Activated T-cell treated with anti-CD3 and anti-CD28 coated beads, Interleukin-2, amount 50 U/mL, for 72 hours (primary cell): ENCODE results near the gene SLC4A2. TPM values are rescaled to one million over a fixed set of nuclear protein-coding genes. Genes with fewer than 3 reads are reported as not detected.

Experiments
- ATAC-seq, 2 donors: fragments of 150-1000 bp; cut with Tn5 transposase; replicated peaks in 1 of 2; 2 replicates each; pipeline ENCODE4 v1.10.0; 2021; ENCODE audit warnings: moderate library complexity in 2 of 2, mild to moderate bottlenecking in 1 of 2
- DNase-seq, 2 donors: peaks; one replicate each; pipeline ENCODE4 v3.0.0; 2021 to 2022; ENCODE audit warnings: mixed read lengths in 1 of 2
- H3K27ac Mint-ChIP-seq: one replicate; pipeline ENCODE4 v1.8.0; 2022; ENCODE audit warnings: mild to moderate bottlenecking, moderate library complexity, mixed read lengths
- H3K27me3 Mint-ChIP-seq: one replicate; pipeline ENCODE4 v1.8.0; 2022; ENCODE audit warnings: low read depth, mixed read lengths
- H3K36me3 Mint-ChIP-seq, 2 donors: one replicate each; pipeline ENCODE4 v1.8.0; 2022; ENCODE audit warnings: mixed read lengths in 2 of 2, mild to moderate bottlenecking in 1 of 2; ENCODE audit not compliant: insufficient read depth in 2 of 2
- H3K4me1 Mint-ChIP-seq: one replicate; pipeline ENCODE4 v1.8.0; 2022; ENCODE audit warnings: low read depth, mixed read lengths
- H3K4me3 Mint-ChIP-seq, 2 donors: one replicate each; pipeline ENCODE4 v1.8.0; 2022; ENCODE audit warnings: mild to moderate bottlenecking in 2 of 2, mixed read lengths in 2 of 2, moderate library complexity in 2 of 2
- H3K9me3 Mint-ChIP-seq, 2 donors: one replicate each; pipeline ENCODE4 v1.8.0; 2022; ENCODE audit warnings: mixed read lengths in 2 of 2
- total RNA-seq, 2 donors: library from RNA; stranded (reverse); gene quantifications; one replicate each; pipeline ENCODE4 v1.2.3, GENCODE V29; 2022

The SLC4A2 gene
- total RNA-seq, 2 donors from 2014 or later = 73.7 to 75.6 TPM

DNA sequence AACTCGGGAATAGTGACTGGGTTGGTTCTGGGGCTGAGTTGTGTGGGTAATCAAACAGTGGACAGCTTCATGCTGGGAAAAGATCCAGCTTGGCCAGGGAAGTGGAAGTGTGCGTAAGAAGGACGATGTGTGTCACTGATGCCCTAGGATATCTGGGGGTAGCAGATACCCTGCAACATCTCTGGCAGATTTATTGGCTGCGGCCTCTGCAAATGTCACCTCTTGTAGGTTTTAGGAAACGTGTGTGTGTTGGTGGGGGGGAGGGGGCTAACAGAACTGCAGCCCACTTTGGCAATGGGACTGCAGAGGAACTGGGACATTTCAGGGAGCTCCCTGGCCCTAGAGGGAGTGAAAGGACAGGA lies 25.9 kb downstream of the SLC4A2 start:
- no peak for DNase-seq
- peak overlapping the region; percentile 72 to 93 for H3K4me3 Mint-ChIP-seq
- H3K27me3 Mint-ChIP-seq = peaks cover 15% of the 10 kb centered on the region
- no peak overlapping the region for H3K27ac Mint-ChIP-seq
- peaks cover 0 to 3% of the 10 kb centered on the region in 2 donors for H3K36me3 Mint-ChIP-seq
- ATAC-seq = no peak
- peaks cover 43% of the 10 kb centered on the region for H3K4me1 Mint-ChIP-seq
- no peaks in the 10 kb centered on the region for H3K9me3 Mint-ChIP-seq

DNA sequence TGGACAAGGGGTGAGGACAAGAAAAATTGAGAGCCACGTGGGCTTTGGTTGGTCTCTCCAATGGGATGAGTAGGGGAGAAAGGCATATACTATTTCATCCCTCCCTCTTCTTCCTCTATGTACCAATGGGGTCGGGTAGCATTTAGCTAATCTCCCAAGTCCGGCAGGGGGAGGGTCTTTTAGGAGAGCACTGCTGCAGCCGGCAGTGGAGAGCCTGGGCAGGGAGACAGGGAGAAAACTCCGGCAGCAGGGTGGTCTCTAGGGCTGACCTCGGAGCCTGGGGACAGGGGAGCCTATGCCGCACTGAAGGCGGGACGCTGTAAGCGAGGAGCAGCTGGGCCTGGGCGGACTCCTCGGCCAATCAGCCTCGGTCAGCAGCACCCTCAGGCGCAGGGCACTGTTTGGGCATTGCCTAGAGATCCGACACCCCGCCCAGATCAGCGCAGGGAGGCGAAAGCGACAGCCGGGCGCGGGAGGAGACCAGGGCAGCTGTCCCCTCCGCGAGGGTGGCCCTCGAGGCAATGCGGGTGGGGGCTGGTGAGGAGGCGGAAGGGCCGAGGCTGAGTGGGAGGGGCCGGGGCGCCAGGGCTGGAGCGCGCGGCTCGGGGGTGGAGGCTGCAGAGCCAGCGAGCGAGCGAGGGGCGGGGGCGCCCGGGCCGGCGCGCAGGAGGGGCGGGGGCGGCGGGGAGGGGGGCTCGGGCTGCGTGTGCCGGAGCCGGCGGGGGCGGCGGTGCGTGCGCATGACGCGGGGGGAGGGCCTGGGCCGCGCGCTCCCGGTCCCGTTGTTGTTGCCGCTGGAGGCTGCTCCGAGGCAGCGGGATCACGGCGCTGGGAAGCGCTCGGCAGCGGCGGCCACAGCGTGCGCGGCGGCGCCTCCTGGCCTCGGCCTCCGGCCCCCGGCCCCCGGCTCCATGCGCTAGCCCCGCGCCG lies 26.6 kb downstream of the SLC4A2 start, which contains the start of gene AGAP3:
Gene AGAP3, plus strand, starts transcription at position 785 of the 930 bp plus-strand sequence. CDS start 267 bp downstream, outside the sequence.
- peaks cover 43% of the 10 kb centered on the region for H3K4me1 Mint-ChIP-seq
- H3K27me3 Mint-ChIP-seq = peaks cover 15% of the 10 kb centered on the region
- no peaks in the 10 kb centered on the region for H3K9me3 Mint-ChIP-seq
- DNase-seq = peak; percentile 66
- no peak within 1 kb of the TSS for H3K27ac Mint-ChIP-seq
- ATAC-seq = peak; percentile 22 to 43
- peak within 1 kb of the TSS; percentile 87 to 93 for H3K4me3 Mint-ChIP-seq
- peaks cover 0 to 3% of the 10 kb centered on the region in 2 donors for H3K36me3 Mint-ChIP-seq

DNA sequence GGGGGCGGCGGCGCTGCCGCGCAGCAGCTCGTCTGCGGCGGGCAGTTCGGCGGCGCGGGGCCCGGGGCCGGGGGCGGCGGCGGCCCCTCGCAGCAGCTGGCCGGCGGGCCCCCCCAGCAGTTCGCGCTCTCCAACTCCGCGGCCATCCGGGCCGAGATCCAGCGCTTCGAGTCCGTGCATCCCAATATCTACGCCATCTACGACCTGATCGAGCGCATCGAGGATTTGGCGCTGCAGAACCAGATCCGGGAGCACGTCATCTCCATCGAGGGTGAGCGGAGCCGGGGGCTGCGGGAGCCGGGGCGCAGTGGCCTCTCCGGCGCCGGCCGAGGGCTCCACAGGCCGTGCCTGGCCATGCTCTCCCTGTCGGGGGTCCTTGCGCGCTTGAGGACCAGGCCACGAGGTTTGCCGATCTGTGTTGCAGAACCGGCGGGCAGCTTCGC lies 27.4 kb downstream of the SLC4A2 start:
- H3K4me1 Mint-ChIP-seq = peaks cover 42% of the 10 kb centered on the region
- peak overlapping the region; percentile 87 to 88 for H3K4me3 Mint-ChIP-seq
- H3K9me3 Mint-ChIP-seq = no peaks in the 10 kb centered on the region
- H3K27me3 Mint-ChIP-seq = peaks cover 15% of the 10 kb centered on the region
- peak; percentile 8 to 23 for ATAC-seq
- no peak overlapping the region for H3K27ac Mint-ChIP-seq
- peaks cover 0 to 3% of the 10 kb centered on the region in 2 donors for H3K36me3 Mint-ChIP-seq
- peak; percentile 44 to 48 for DNase-seq

DNA sequence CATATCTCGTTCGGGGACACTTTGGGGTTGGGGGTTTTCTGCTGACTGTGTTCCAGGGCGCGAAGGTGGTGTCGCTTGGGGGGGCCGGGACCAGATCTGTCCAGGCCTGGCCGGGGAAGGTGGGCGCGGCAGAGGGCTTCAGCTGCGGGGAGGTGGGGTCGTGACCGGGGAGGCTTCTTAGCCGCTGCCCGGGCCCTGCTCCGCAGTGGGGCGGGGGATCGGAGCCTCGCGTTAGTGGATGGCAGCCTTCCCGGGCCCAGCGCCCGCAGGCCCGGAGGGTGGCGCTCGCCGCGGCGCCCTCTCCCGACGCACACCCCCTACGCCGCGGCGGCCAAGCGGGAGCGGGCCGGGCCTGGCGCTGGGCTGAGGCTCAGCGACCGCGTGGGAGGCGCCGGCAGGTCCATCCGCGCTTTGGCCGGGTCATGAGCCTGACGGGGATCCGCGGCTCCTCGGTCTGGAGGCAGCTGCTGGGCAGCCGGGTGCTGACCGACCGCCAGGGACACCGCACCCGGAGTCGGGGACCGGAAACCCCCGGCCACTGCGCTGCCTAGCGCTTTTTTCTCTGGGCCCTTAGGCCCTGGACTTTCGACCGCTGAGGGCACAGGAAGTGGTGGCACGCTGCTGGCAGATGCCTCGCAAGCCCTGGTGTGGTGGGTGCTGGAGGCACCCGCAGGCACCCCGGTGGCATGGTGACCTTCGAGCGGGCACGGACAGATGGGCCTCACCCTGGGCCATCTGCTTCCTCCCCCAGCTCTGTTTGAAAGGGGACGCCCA lies 28.0 kb downstream of the SLC4A2 start:
- H3K4me1 Mint-ChIP-seq = peaks cover 36% of the 10 kb centered on the region
- DNase-seq (peak; percentile 49 to 61), ATAC-seq (peak; percentile 36 to 44)
- H3K9me3 Mint-ChIP-seq = no peaks in the 10 kb centered on the region
- H3K4me3 Mint-ChIP-seq = peak overlapping the region; percentile 87 to 88
- H3K36me3 Mint-ChIP-seq = peaks cover 0 to 3% of the 10 kb centered on the region in 2 donors
- H3K27me3 Mint-ChIP-seq = peaks cover 15% of the 10 kb centered on the region
- H3K27ac Mint-ChIP-seq = no peak overlapping the region

DNA sequence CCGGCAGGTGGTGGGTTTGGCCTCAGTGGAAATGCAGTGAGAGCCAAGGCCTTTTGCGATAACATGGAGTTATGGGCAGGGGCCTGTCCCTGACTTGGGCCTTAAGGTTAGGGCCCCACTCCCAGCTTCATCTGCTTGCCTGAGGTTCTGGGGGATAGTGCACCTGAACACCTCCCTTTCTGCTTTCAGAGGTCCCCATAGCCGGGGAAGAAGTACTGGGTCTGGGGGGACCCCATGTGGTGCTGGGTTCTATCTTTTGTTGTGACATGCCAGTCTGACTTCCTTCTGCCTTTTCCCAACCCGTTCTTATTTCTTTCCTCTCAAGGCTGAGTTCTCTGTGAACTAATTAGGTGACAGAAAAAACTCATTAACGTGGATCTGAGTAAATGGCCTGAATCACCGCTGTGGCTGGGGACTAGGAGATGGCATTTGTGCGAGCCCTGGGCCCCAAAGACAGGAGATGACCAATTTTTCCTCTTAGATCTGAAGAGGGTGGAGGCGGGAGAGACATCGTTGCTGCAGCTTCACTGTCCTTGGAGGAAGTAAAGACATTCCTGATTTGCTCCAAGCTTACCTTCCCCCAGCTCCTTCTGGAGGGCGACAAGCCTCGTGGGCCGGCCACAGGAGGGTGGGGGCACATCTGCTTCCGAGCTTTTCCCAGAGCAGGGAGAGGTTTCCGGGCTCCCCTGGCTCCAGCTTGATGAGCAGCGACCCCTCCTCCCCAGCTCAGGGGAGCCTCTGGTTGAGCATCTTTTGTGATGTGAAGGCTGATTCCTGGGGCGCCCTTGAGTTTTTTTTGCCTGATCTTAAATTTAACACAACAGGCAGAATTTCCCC lies 28.8 kb downstream of the SLC4A2 start:
- DNase-seq (no peak), ATAC-seq (no peak)
- no peaks in the 10 kb centered on the region for H3K9me3 Mint-ChIP-seq
- peak overlapping the region; percentile 87 to 88 for H3K4me3 Mint-ChIP-seq
- H3K4me1 Mint-ChIP-seq = peaks cover 30% of the 10 kb centered on the region
- H3K27me3 Mint-ChIP-seq = peaks cover 15% of the 10 kb centered on the region
- peaks cover 0 to 3% of the 10 kb centered on the region in 2 donors for H3K36me3 Mint-ChIP-seq
- peak overlapping the region; percentile 19 for H3K27ac Mint-ChIP-seq

DNA sequence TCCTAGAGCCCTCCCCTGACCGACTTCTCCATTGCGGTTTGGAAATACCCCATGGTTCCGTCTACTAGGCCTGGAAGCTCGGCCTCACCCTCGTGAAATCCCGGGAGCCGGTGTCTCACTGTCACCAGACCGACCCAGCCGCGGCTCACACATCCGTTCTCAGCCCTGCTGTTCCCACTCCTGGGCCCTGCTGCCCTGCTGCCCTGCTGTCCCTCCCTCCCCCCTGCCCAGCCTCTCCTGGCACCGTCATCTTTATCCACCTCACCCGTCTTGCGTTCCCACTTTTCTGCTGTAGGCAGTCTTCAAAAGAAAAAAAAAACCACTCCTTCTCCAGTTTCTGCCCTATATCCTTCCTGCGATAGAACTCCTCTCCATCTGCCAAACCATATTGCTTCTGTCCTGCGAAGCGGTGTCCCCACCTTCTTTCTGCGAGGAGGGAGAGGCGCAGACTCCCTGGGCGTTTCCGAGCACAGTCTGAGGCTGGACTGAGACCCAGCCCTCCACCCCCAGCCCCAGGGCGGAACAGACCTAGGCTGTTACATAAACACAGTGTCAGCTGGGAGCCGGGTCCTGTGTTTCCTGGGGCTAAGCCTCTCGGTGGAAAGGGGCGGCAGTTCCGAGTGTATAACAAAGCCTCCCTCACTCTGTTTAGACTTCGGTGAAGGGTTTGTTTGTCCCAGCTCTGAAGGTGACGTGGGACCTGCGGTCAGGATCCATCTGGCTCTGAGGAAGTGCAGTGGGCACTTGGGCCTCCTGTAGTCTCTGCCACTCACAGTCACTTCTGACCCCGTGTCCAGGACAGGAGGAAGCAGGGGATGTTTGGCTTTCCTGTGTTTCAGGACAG lies 29.7 kb downstream of the SLC4A2 start:
- Mint-ChIP-seq H3K27ac (no peak overlapping the region), H3K9me3 (no peaks in the 10 kb centered on the region), H3K27me3 (peaks cover 15% of the 10 kb centered on the region), H3K36me3 (peaks cover 0 to 3% of the 10 kb centered on the region in 2 donors), H3K4me3 (peak overlapping the region; percentile 70 to 88), H3K4me1 (peaks cover 30% of the 10 kb centered on the region)
- DNase-seq (no peak), ATAC-seq (no peak)

DNA sequence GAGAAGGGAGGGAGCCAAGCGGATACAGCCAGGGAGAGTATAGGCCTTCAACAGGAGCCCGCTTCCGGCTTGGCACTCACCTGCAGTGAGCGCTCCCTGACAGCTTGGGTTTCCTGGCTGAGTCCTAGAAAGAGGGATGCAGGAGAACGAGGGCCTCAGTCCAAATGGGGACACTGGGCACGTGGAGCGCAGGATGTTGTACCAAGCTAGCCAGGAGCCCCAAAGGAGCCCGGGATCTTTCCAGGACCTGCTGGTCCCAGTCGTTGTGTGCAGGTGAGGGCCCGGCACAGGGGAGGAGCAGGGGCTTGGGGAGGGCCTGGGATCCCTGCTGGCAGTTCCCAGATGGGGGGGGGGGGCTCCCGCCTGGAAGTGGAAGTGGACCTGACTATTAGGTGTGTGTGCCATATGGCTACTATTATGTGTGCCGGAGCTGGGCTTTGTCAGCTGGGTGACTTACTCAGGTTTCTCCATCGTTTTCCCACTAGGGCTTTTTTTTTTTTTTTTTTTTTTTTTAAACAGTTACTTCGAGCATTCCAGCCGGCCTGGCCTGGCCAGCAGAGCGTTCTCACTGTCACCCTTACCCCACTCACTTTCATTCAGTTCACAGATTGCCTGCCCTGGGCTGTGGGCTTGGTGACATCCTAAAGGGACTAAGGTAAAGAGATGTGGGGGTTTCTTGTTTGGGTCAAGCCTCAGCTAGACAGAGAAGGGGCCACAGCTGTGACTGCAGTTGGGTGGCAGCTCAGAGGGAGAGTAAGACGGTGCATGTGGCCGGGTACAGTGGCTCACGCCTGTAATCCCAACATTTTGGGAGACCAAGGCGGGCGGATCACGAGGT lies 30.7 kb downstream of the SLC4A2 start:
- Mint-ChIP-seq H3K9me3 (no peaks in the 10 kb centered on the region), H3K36me3 (peaks cover 0 to 3% of the 10 kb centered on the region in 2 donors), H3K27ac (peak overlapping the region; percentile 63), H3K4me3 (no peak overlapping the region), H3K4me1 (peaks cover 28% of the 10 kb centered on the region), H3K27me3 (peaks cover 8% of the 10 kb centered on the region)
- DNase-seq (no peak), ATAC-seq (no peak)

DNA sequence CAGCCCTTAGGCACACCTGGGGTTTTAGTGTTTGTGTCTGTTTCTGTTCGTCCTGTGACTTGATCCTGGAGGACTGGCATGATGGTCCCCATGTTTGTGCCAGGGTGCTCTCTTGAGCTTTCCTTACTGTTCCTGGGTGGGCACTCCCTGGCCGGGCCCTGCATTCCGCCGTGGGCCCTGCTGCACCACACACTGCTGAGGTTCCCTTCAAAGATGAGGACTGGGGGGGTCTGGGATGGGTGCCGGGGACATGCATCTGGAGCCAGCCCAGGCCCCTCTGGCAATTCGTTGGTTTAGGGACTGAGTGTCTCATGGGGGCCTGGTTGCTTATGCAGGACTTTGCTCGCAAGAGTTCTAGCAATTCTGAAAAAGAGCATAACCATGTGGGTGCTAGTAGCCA lies 31.6 kb downstream of the SLC4A2 start:
- Mint-ChIP-seq H3K4me3 (no peak overlapping the region), H3K27me3 (no peaks in the 10 kb centered on the region), H3K36me3 (peaks cover 0 to 2% of the 10 kb centered on the region in 2 donors), H3K9me3 (no peaks in the 10 kb centered on the region), H3K4me1 (peaks cover 19% of the 10 kb centered on the region), H3K27ac (no peak overlapping the region)
- ATAC-seq = no peak
- DNase-seq = no peak

DNA sequence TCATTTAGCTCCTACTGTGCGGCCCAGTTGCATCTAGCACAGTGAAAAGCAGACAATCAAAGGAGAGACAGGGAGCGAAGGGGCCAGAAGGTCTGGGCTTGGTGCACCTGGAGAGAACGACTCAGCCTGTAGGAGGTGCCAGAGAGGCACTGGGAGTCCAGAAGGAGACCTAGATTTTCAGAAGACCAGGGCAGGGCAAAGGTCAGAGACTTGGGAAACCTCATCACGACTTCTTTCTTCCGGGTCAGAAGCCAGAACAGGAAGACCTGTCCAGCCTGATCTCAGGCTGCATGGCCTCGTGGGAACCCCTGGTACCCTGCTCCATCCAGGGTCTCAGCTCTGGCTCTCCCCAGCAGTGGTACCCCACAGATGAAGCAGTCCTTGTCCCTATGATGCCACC lies 32.0 kb downstream of the SLC4A2 start:
- H3K4me1 Mint-ChIP-seq = peaks cover 19% of the 10 kb centered on the region
- no peak overlapping the region for H3K27ac Mint-ChIP-seq
- DNase-seq (peak in 1 of 2 donors; percentile 40), ATAC-seq (no peak)
- H3K36me3 Mint-ChIP-seq = peaks cover 0 to 2% of the 10 kb centered on the region in 2 donors
- no peaks in the 10 kb centered on the region for H3K27me3 Mint-ChIP-seq
- H3K4me3 Mint-ChIP-seq = no peak overlapping the region
- no peaks in the 10 kb centered on the region for H3K9me3 Mint-ChIP-seq

DNA sequence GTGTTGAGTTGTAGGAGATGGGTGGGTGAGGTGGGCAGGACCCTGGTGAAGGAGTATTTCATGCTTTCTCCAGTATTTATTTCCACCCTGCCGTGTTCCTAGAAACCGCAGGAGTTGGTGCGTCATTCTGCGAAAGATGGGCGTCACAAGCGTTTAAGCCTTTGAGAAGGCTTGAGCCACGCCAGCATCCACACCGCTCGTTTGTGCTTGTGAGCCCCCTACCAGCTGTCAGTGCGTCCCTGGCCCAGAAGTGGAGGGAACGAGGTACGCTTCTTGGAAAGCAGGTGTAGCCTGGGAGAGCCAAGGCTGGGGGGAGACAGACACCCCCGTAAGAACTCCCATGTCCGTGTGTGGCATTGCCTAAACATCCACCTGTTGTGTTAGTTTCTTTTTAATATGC lies 32.6 kb downstream of the SLC4A2 start:
- no peak overlapping the region for H3K27ac Mint-ChIP-seq

DNA sequence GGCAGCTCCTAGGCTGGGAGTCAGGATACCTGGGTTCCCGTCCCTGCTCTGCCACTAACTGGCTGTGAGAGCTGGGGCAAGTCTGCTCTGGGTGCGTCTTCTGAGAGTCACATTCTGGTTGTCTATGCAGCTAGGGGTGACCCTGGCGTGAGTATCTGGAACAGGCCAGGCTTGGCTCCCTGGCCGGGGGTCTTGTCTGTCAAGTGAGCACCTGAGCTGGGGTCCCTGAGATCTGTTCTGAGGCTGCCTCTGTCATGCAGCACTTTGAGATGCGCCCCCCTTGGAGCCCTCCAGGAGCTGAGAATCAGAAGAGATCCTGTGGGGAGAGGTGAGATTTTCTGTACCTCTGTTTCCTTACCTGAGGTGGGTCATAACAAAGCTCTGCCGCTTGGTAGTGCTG lies 34.4 kb downstream of the SLC4A2 start:
- DNase-seq = no peak
- H3K4me1 Mint-ChIP-seq = peaks cover 11% of the 10 kb centered on the region
- H3K27me3 Mint-ChIP-seq = no peaks in the 10 kb centered on the region
- ATAC-seq = no peak
- H3K9me3 Mint-ChIP-seq = no peaks in the 10 kb centered on the region
- no peaks in the 10 kb centered on the region for H3K36me3 Mint-ChIP-seq
- no peak overlapping the region for H3K27ac Mint-ChIP-seq
- H3K4me3 Mint-ChIP-seq = no peak overlapping the region

More for the DNA sequence above, 32.6 kb downstream of the SLC4A2 start:
- no peaks in the 10 kb centered on the region for H3K9me3 Mint-ChIP-seq
- H3K4me3 Mint-ChIP-seq = no peak overlapping the region
- DNase-seq = no peak
- H3K27me3 Mint-ChIP-seq = no peaks in the 10 kb centered on the region
- no peaks in the 10 kb centered on the region for H3K36me3 Mint-ChIP-seq
- H3K4me1 Mint-ChIP-seq = peaks cover 19% of the 10 kb centered on the region
- ATAC-seq = no peak
